ES-I3 (cell line): ENCODE measurements around the gene SP7.
"Not testable (repeated sequence)": the region's sequence is repeated elsewhere in the genome, so short reads cannot be mapped to it uniquely, and the experiment has no call there.

Source experiments
- H3K36me3 ChIP-seq: 2 replicates; pipeline ENCODE4 v1.6.1; 2013; ENCODE audit warnings: mild to moderate bottlenecking, low read length, control low read depth, moderate library complexity; ENCODE audit not compliant: insufficient read depth
- H3K4me1 ChIP-seq: 2 replicates; pipeline ENCODE4 v1.6.1; 2013; ENCODE audit warnings: mild to moderate bottlenecking, control low read depth, low read length; ENCODE audit not compliant: insufficient read depth
- H3K9ac ChIP-seq: 2 replicates; pipeline ENCODE4 v1.6.1; 2013; ENCODE audit warnings: low read depth, mild to moderate bottlenecking, low read length, moderate library complexity
- H3K9me3 ChIP-seq: 2 replicates; pipeline ENCODE4 v1.6.1; 2013; ENCODE audit warnings: mild to moderate bottlenecking, low read length, moderate library complexity; ENCODE audit not compliant: control insufficient read depth, insufficient read depth

The SP7 gene

GRCh38 chr12:53338017-53338416 is 1.9 kb upstream of the SP7 start:
- Histone ChIP-seq H3K9ac (no peak overlapping the region; the same call in 1 of the 2 replicates), H3K4me1 (peaks cover 21% of the 10 kb centered on the region), H3K36me3 (no peaks in the 10 kb centered on the region), H3K9me3 (no peaks in the 10 kb centered on the region)

GRCh38 chr12:53334822-53335221 is 1.3 kb downstream of the SP7 start:
- Histone ChIP-seq H3K36me3 (no peaks in the 10 kb centered on the region), H3K9ac (no peak overlapping the region), H3K9me3 (no peaks in the 10 kb centered on the region), H3K4me1 (peaks cover 21% of the 10 kb centered on the region)

GRCh38 chr12:53333845-53334244 is 2.3 kb downstream of the SP7 start:
- Histone ChIP-seq H3K9ac (no peak overlapping the region), H3K9me3 (no peaks in the 10 kb centered on the region), H3K36me3 (no peaks in the 10 kb centered on the region), H3K4me1 (peaks cover 21% of the 10 kb centered on the region)

- Histone ChIP-seq H3K9ac (no peak overlapping the region), H3K36me3 (no peaks in the 10 kb centered on the region), H3K4me1 (peaks cover 19% of the 10 kb centered on the region), H3K9me3 (no peaks in the 10 kb centered on the region)
These were observed 2.9 kb downstream of the SP7 start for GRCh38 chr12:53333289-53333688.

GRCh38 chr12:53332744-53333143 is 3.4 kb downstream of the SP7 start:
- no peak overlapping the region for H3K9ac ChIP-seq
- no peaks in the 10 kb centered on the region for H3K36me3 ChIP-seq
- peaks cover 15% of the 10 kb centered on the region for H3K4me1 ChIP-seq
- H3K9me3 ChIP-seq = no peaks in the 10 kb centered on the region

GRCh38 chr12:53332339-53332738 is 3.8 kb downstream of the SP7 start:
- H3K4me1 ChIP-seq = peaks cover 13% of the 10 kb centered on the region
- H3K9ac ChIP-seq, H3K9me3 ChIP-seq, H3K36me3 ChIP-seq: not testable (repeated sequence)

- H3K36me3 ChIP-seq = no peaks in the 10 kb centered on the region
- no peak overlapping the region for H3K9ac ChIP-seq
- H3K4me1 ChIP-seq = peaks cover 9% of the 10 kb centered on the region
- H3K9me3 ChIP-seq = no peaks in the 10 kb centered on the region
These were observed 5.5 kb downstream of the SP7 start for GRCh38 chr12:53330671-53331070.

- no peaks in the 10 kb centered on the region for H3K36me3 ChIP-seq
- H3K4me1 ChIP-seq = peaks cover 4% of the 10 kb centered on the region; the same call in 1 of the 2 replicates
- H3K9me3 ChIP-seq = no peaks in the 10 kb centered on the region
- H3K9ac ChIP-seq = no peak overlapping the region
These were observed 8.1 kb downstream of the SP7 start for GRCh38 chr12:53328043-53328435.

GRCh38 chr12:53327435-53328042 is 8.6 kb downstream of the SP7 start:
- peaks cover 4% of the 10 kb centered on the region; the same call in 1 of the 2 replicates for H3K4me1 ChIP-seq
- H3K36me3 ChIP-seq = no peaks in the 10 kb centered on the region
- H3K9ac ChIP-seq = no peak overlapping the region
- H3K9me3 ChIP-seq = no peaks in the 10 kb centered on the region

GRCh38 chr12:53326460-53327185 is 9.5 kb downstream of the SP7 start:
- peak overlapping the region; percentile 48; the same call in 1 of the 2 replicates for H3K9ac ChIP-seq
- H3K36me3 ChIP-seq = no peaks in the 10 kb centered on the region
- H3K9me3 ChIP-seq = no peaks in the 10 kb centered on the region
- peaks cover 4% of the 10 kb centered on the region; the same call in 1 of the 2 replicates for H3K4me1 ChIP-seq

GRCh38 chr12:53325511-53326061 is 10.6 kb downstream of the SP7 start:
- Histone ChIP-seq H3K9me3 (no peaks in the 10 kb centered on the region), H3K36me3 (no peaks in the 10 kb centered on the region), H3K9ac (peak overlapping the region; percentile 48), H3K4me1 (peaks cover 6% of the 10 kb centered on the region; the same call in 1 of the 2 replicates)

- no peaks in the 10 kb centered on the region for H3K9me3 ChIP-seq
- no peaks in the 10 kb centered on the region for H3K36me3 ChIP-seq
- H3K4me1 ChIP-seq = peaks cover 11% of the 10 kb centered on the region; the same call in 1 of the 2 replicates
- H3K9ac ChIP-seq = peak overlapping the region; percentile 48
These were observed 11.2 kb downstream of the SP7 start for GRCh38 chr12:53324779-53325510.

GRCh38 chr12:53324113-53324778 is 11.9 kb downstream of the SP7 start:
- H3K4me1 ChIP-seq = peaks cover 11% of the 10 kb centered on the region; the same call in 1 of the 2 replicates

More at GRCh38 chr12:53324113-53324778, 11.9 kb downstream of the SP7 start:
- Histone ChIP-seq H3K9me3 (no peaks in the 10 kb centered on the region), H3K9ac (peak overlapping the region; percentile 48), H3K36me3 (no peaks in the 10 kb centered on the region)
